H1 (cell line): ENCODE data around the gene MXRA8. TPM values are rescaled to one million over a fixed set of nuclear protein-coding genes. Genes with fewer than 3 reads are reported as not detected.
A peak's percentile ranks its signal among the peaks of the same experiment; 100 is the strongest.

ENCODE experiments used
- CTCF ChIA-PET: fragments of 300-600 bp; sonication (Branson Sonifier 250); formaldehyde crosslinking; loops from one replicate; lab custom pipeline; 2021; ENCODE audit not compliant: partially characterized antibody; lab: Charles Lee
- POLR2A ChIA-PET: fragments of 300-600 bp; sonication (Branson Sonifier 250); formaldehyde crosslinking; loops from one replicate; lab custom pipeline; 2021; ENCODE audit warnings: inconsistent platforms; ENCODE audit not compliant: partially characterized antibody; lab: Charles Lee
- DNase-seq, 2 experiments: peaks; one replicate each; pipeline versions ENCODE4 v3.0.0 to v3.0.0-alpha.2; 2010 to 2022; ENCODE audit warnings: low spot score in 2 of 2, low read depth in 1 of 2, mixed read lengths in 1 of 2
- FAIRE-seq: peaks from 2 replicates; lab custom pipeline; 2011; peaks lifted over from hg19 to GRCh38; lab: Jason Lieb, UNC
- H2AFZ ChIP-seq: 2 replicates; pipeline ENCODE4 v1.8.1; 2012; ENCODE audit warnings: low read length, inconsistent platforms
- H2AK5ac ChIP-seq: 2 replicates; pipeline ENCODE4 v1.6.1; 2013; ENCODE audit warnings: low read depth, low read length
- H2BK120ac ChIP-seq: replicated peaks from 2 replicates; pipeline ENCODE3; 2013; ENCODE audit warnings: low read depth, low read length, inconsistent platforms
- H2BK12ac ChIP-seq: 2 replicates; pipeline ENCODE4 v1.6.1; 2013; ENCODE audit warnings: low read depth, low read length
- H2BK15ac ChIP-seq: 2 replicates; pipeline ENCODE4 v1.6.1; 2013; ENCODE audit warnings: low read length
- H2BK20ac ChIP-seq: 2 replicates; pipeline ENCODE4 v1.6.1; 2013; ENCODE audit warnings: low read length
- H2BK5ac ChIP-seq: 2 replicates; pipeline ENCODE4 v1.6.1; 2013; ENCODE audit warnings: low read depth, low read length
- H3K14ac ChIP-seq: 2 replicates; pipeline ENCODE4 v1.6.1; 2013; ENCODE audit warnings: inconsistent platforms; ENCODE audit not compliant: insufficient read length
- H3K18ac ChIP-seq: 2 replicates; pipeline ENCODE4 v1.6.1; 2013; ENCODE audit warnings: low read length; ENCODE audit errors: extremely low read depth
- H3K23ac ChIP-seq: 2 replicates; pipeline ENCODE4 v1.6.1; 2013; ENCODE audit warnings: inconsistent platforms; ENCODE audit not compliant: insufficient read length
- H3K23me2 ChIP-seq: 2 replicates; pipeline ENCODE4 v1.6.1; 2013; ENCODE audit warnings: low read depth, low read length
- H3K27ac ChIP-seq: 2 replicates; pipeline ENCODE4 v1.6.1; 2011; ENCODE audit warnings: low read depth, low read length, inconsistent platforms
- H3K27me3 ChIP-seq, 4 experiments: replicated peaks in 1 of 4; 1 replicate in 1 of 4; 2 replicates in 3 of 4; pipeline versions ENCODE4 v1.6.1 to v1.8.1; 2011 to 2013; ENCODE audit warnings: low read length in 3 of 4, mild to moderate bottlenecking in 3 of 4, inconsistent platforms in 2 of 4, mixed read lengths in 2 of 4, moderate library complexity in 1 of 4; ENCODE audit not compliant: control insufficient read depth in 3 of 4, insufficient read depth in 3 of 4; ENCODE audit errors: extremely low read depth in 1 of 4
- H3K36me3 ChIP-seq, 4 experiments: 2 replicates each; pipeline versions ENCODE4 v1.6.1 to v1.8.1; 2011 to 2013; ENCODE audit warnings: mild to moderate bottlenecking in 4 of 4, low read length in 3 of 4, moderate library complexity in 2 of 4, control low read depth in 1 of 4, inconsistent platforms in 1 of 4; ENCODE audit not compliant: insufficient read depth in 4 of 4, control insufficient read depth in 2 of 4
- H3K4ac ChIP-seq: replicated peaks from 2 replicates; pipeline ENCODE3; 2013; ENCODE audit warnings: low read length, low read depth, mixed read lengths, inconsistent platforms; ENCODE audit not compliant: insufficient read length
- H3K4me1 ChIP-seq, 4 experiments: replicated peaks in 1 of 4; 1 replicate in 1 of 4; 2 replicates in 3 of 4; pipeline versions ENCODE4 v1.6.1 to v1.8.1; 2011 to 2013; ENCODE audit warnings: low read length in 3 of 4, inconsistent platforms in 2 of 4, mixed read lengths in 1 of 4; ENCODE audit not compliant: insufficient read depth in 4 of 4, control insufficient read depth in 3 of 4
- H3K4me2 ChIP-seq, 2 experiments: 2 replicates each; pipeline versions ENCODE4 v1.6.1 to v1.8.1; 2011 to 2013; ENCODE audit warnings: low read depth in 2 of 2, low read length in 2 of 2, control low read depth in 1 of 2, inconsistent platforms in 1 of 2, mild to moderate bottlenecking in 1 of 2; ENCODE audit not compliant: insufficient read depth in 1 of 2
- H3K4me3 ChIP-seq, 4 experiments: fragments of 200-600, 300-600 bp in 1 of 4; sonication (generic), shearing (Covaris generic), sonication (Bioruptor Twin) in 1 of 4; 2 replicates each; pipeline versions ENCODE4 v1.5.1 to v1.8.1; 2011 to 2016; ENCODE audit warnings: low read length in 4 of 4, low read depth in 3 of 4, control low read depth in 2 of 4, inconsistent platforms in 2 of 4, mild to moderate bottlenecking in 2 of 4, mixed read lengths in 1 of 4, moderate library complexity in 1 of 4; ENCODE audit not compliant: insufficient read depth in 2 of 4; ENCODE audit errors: extremely low read depth in 1 of 4
- H3K56ac ChIP-seq: replicated peaks from 2 replicates; pipeline ENCODE3; 2013; ENCODE audit warnings: low read depth, mild to moderate bottlenecking, mixed read lengths, low read length, inconsistent platforms; ENCODE audit not compliant: insufficient read length
- H3K79me1 ChIP-seq: 2 replicates; pipeline ENCODE4 v1.6.1; 2013; ENCODE audit warnings: low read depth, low read length, control low read depth
- H3K79me2 ChIP-seq, 2 experiments: 2 replicates each; pipeline versions ENCODE4 v1.6.1 to v1.8.1; 2012 to 2013; ENCODE audit warnings: low read length in 2 of 2, mild to moderate bottlenecking in 2 of 2, inconsistent platforms in 1 of 2; ENCODE audit not compliant: insufficient read depth in 2 of 2, control insufficient read depth in 1 of 2
- H3K9ac ChIP-seq, 4 experiments: replicated peaks in 1 of 4; 1 replicate in 1 of 4; 2 replicates in 3 of 4; pipeline versions ENCODE4 v1.6.1 to v1.8.1; 2011 to 2013; ENCODE audit warnings: low read depth in 3 of 4, low read length in 3 of 4, control low read depth in 2 of 4, mild to moderate bottlenecking in 2 of 4, moderate library complexity in 2 of 4, inconsistent platforms in 1 of 4; ENCODE audit errors: extremely low read depth in 1 of 4
- H3K9me3 ChIP-seq, 2 experiments: 2 replicates each; pipeline versions ENCODE4 v1.6.1 to v1.8.1; 2012 to 2013; ENCODE audit warnings: mild to moderate bottlenecking in 2 of 2, moderate library complexity in 2 of 2, control low read depth in 1 of 2, inconsistent platforms in 1 of 2, low read depth in 1 of 2, low read length in 1 of 2, mixed read lengths in 1 of 2; ENCODE audit not compliant: insufficient read depth in 2 of 2
- H4K20me1 ChIP-seq, 2 experiments: replicated peaks in 1 of 2; 2 replicates each; pipeline versions ENCODE3 to v1.8.1; 2011 to 2013; ENCODE audit warnings: inconsistent platforms in 2 of 2, low read length in 2 of 2, mild to moderate bottlenecking in 1 of 2; ENCODE audit not compliant: insufficient read depth in 2 of 2, control insufficient read depth in 1 of 2
- H4K5ac ChIP-seq: 2 replicates; pipeline ENCODE4 v1.6.1; 2013; ENCODE audit warnings: low read length, low read depth, mixed read lengths, inconsistent platforms; ENCODE audit not compliant: insufficient read length
- H4K8ac ChIP-seq: 2 replicates; pipeline ENCODE4 v1.8.0; 2013; ENCODE audit warnings: mild to moderate bottlenecking, moderate library complexity, low read length, inconsistent platforms; ENCODE audit not compliant: insufficient read depth; ENCODE audit errors: extremely low read depth
- H4K91ac ChIP-seq: replicated peaks from 2 replicates; pipeline ENCODE3; 2013; ENCODE audit warnings: low read length, mixed read lengths, inconsistent platforms; ENCODE audit not compliant: insufficient read length
- E2F6 ChIP-seq: IDR thresholded peaks from 2 replicates; pipeline ENCODE4 v1.6.1; 2012; ENCODE audit warnings: inconsistent platforms
- TEAD4 ChIP-seq: IDR thresholded peaks from 2 replicates; pipeline ENCODE4 v1.6.1; 2012; ENCODE audit warnings: low read depth, low read length, inconsistent platforms, mixed read lengths
- WGBS, 2 experiments: shearing (Covaris generic) in 1 of 2; methylation state at CpG; one replicate each; pipeline versions ENCODE4 v1.1.6 to v1.1.7; 2013 to 2015; ENCODE audit warnings: low lambda C conversion rate in 2 of 2, mixed read lengths in 2 of 2, inconsistent platforms in 1 of 2, low coverage in 1 of 2, missing lambda C conversion rate in 1 of 2; ENCODE audit not compliant: insufficient replicate concordance in 2 of 2, insufficient coverage in 1 of 2, insufficient read length in 1 of 2; ENCODE audit errors: extremely low coverage in 1 of 2, missing lambda C conversion rate in 1 of 2; 5-methylcytosine and 5-hydroxymethylcytosine counted together
- polyA plus RNA-seq, 7 experiments: library from polyadenylated mRNA; depleted of rRNA in 3 of 7; stranded (reverse) in 5 of 7; unstranded in 2 of 7; fragments of >200 nt in 5 of 7; fragments of 200-250 nt in 2 of 7; gene quantifications; 1 replicate in 5 of 7; 2 replicates in 1 of 7; 4 replicates in 1 of 7; pipeline versions ENCODE4 v1.2.1 to v1.2.3, GENCODE V29; 2011 to 2013; ENCODE audit warnings: missing spikeins in 2 of 7, mixed read lengths in 2 of 7
- total RNA-seq: library from RNA; stranded (reverse); fragmentation: NEBNext Ultra II Directional; extraction: Animal tissue kit (Norgen Biotek cat#: 25700); gene quantifications from 2 replicates; pipeline ENCODE4 v1.2.1, GENCODE V29; 2021

Gene MXRA8
- total and polyA plus RNA-seq, 2 of the 8 experiments (the other 6 are each of a cell fraction or from before 2014, with no cell fraction given), result 10.5 to 17.2 TPM

- Histone ChIP-seq H3K4ac (peak overlapping the region; percentile 99), H3K27ac (no peak overlapping the region), H2AK5ac (peak overlapping the region; percentile 96), H2BK20ac (0 out of 2 replicates have a peak overlapping the region, but pooled peaks have one; percentile 87), H3K36me3 (no peaks in the 10 kb centered on the region), H4K91ac (peak overlapping the region; percentile 94), H3K9me3 (no peaks in the 10 kb centered on the region), H4K5ac (no peak overlapping the region), H2BK5ac (peak overlapping the region; percentile 66; the same call in 1 of the 2 replicates), H4K8ac (no peak overlapping the region; the same call in 1 of the 2 replicates), H2AFZ (no peak overlapping the region), H3K79me2 (no peaks in the 10 kb centered on the region), H2BK12ac (peak overlapping the region; percentile 95), H3K4me1 (peaks cover 2 to 23% (median 17%) of the 10 kb centered on the region in 4 experiments), H3K79me1 (no peaks in the 10 kb centered on the region), H3K23ac (no peak overlapping the region), H3K27me3 (no peaks in the 10 kb centered on the region; a peak in 4 of 7 replicates), H3K18ac (peak overlapping the region; percentile 65), H3K4me2 (0 out of 4 replicates have a peak overlapping the region, but pooled peaks of 1 of the 2 experiments have one; percentile 1), H3K23me2 (no peaks in the 10 kb centered on the region; the same call in 1 of the 2 replicates), H3K4me3 (no peak overlapping the region), H4K20me1 (no peaks in the 10 kb centered on the region), H2BK15ac (peak overlapping the region; percentile 97), H3K9ac (peak overlapping the region in 1 of 4 experiments; percentile 12; a peak in 2 of 7 replicates), H3K14ac (no peak overlapping the region), H2BK120ac (peak overlapping the region; percentile 15), H3K56ac (no peak overlapping the region)
- POLR2A ChIA-PET, result interaction anchor here (1.8 to 4.0 kb wide), 3 partner anchors 10 to 24 kb away, joined by 6 to 19 read pairs (median 17); partner anchors contain the start of gene AURKAIP1
- DNase-seq, result no peak
- no peak for FAIRE-seq
- 88% methylated on average over 20 of the region's 20 CpGs; no CpG with 5 or more reads in 1 of the 2 experiments for WGBS, 2 experiments
- TF ChIP-seq E2F6 (no peak), TEAD4 (peak; percentile 54; the same call in 1 of the 2 replicates)
- CTCF ChIA-PET, result interaction anchor here (1.1 kb wide), 1 partner anchor 45 kb away, joined by 3 read pairs; no protein-coding TSS in a partner anchor
Observed at GRCh38 chr1:1360506-1361169, 2.3 kb upstream of the MXRA8 start.
